ENCODE results near the gene ADTRP.

DNA sequence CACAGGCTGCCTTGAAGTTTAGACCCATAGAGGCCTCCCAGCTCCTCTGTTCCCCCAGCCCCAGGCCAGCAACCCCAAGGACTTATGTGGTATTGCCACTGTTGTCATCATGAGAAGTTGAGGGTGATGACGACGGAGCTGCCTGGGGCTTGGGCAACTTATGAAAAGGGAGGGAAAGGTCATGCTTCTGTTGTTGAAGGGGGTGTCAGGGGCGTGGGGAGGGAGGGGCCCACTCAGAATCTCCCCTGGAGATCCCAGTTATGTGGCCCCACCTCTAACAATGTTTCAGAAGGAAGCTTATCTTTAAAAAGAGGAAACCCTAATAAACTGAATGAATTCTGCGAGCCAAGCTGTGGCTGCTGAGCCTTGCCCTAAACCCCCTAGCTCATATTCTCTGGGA is 4.2 kb downstream of the ADTRP start:
- TF ChIP-seq CTCF (IDR thresholded peaks at IDR 0.05) (no peak), EP300 (IDR thresholded peaks at IDR 0.05) (no peak)

Data from esophagus muscularis mucosa (tissue), 3 donors.